ENCODE measurements around the gene CRYGS. TPM values are rescaled to one million over a fixed set of nuclear protein-coding genes. Genes with fewer than 3 reads are reported as not detected.

CRYGS gene
- total RNA-seq, 2 donors from 2014 or later = 2.7 to 4.3 TPM

GRCh38 chr3:186523022-186523421 is 21.2 kb downstream of the CRYGS start:
- no peak for DNase-seq
- Mint-ChIP-seq H3K36me3 (ENCODE audit: low read depth) (peaks cover 4% of the 10 kb centered on the region), H3K4me1 (peaks cover 31% of the 10 kb centered on the region), H3K27ac (no peak overlapping the region), H3K4me3 (no peak overlapping the region), H3K27me3 (no peaks in the 10 kb centered on the region)
- H3K9me3 ChIP-seq (ENCODE audit: control insufficient read depth, low read length, poor library complexity, severe bottlenecking) = no peaks in the 10 kb centered on the region
- ATAC-seq = no peak

DNA sequence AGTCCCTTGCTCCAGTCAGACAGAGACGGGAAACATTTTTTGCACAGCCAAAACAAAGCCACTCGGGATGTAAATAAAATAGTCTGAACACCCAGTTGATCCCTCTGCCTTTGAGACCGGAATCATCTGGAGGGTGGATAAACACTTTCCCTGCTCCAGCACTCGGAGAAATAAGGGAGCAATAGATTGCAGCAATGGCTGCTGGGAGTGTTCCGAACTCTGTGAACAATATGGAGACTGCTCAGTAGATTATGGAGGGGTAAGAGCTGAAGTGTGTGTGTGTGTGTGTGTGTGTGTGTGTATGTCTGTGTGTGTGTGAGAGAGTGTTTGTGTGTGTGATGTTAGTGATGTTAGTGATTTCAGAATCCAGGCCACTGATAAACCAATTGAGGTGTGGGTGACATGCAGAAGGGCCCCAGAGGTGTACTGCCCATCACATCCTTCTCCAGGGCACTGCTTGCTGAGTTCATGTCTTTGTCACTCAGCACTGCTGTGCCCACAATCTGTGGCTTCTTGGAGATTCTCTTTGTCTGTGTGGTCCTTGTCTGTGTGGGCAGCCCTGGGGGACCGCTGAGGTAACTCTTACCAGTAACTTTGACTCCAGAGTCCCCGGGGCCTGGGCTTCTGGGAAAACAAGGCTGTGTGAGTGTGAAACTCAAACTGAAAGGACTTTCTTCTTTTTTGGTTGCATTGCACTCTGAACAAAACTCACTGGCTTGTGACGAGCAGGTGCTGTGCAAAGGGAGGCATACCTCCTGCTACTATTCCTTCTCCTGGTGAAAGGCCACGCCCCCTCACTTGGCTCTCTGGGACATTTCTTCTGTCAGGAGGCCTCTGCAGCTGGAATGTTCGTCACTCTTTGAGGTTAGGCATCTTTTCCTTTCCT is 23.0 kb downstream of the CRYGS start:
- ATAC-seq = no peak
- H3K4me3 Mint-ChIP-seq = no peak overlapping the region
- peak overlapping the region; percentile 80 for H3K27ac Mint-ChIP-seq
- peaks cover 43% of the 10 kb centered on the region for H3K4me1 Mint-ChIP-seq
- H3K9me3 ChIP-seq (ENCODE audit: control insufficient read depth, low read length, poor library complexity, severe bottlenecking) = no peaks in the 10 kb centered on the region
- peaks cover 2% of the 10 kb centered on the region for H3K36me3 Mint-ChIP-seq (ENCODE audit: low read depth)
- no peak for DNase-seq
- H3K27me3 Mint-ChIP-seq = no peaks in the 10 kb centered on the region

DNA sequence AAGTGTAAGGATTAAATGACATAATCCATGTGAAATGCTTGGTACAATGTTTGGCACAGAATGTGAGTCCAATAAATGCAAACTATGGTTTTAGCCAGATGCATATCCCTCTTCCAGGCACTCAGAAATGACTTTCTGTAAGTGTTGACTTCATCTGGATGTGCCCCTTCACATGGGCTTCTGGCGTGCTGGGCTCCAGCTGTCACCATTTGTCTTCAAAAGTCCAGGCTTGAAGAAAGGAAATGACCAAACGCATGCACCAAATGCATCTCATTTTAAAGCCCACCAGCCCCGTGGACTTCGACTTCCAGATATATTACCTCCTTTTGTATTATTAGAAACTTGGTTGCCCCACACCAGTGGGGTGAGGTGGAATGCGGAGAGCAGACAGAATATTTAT is 23.7 kb downstream of the CRYGS start:
- no peak for ATAC-seq

GRCh38 chr3:186519021-186519658 is 25.0 kb downstream of the CRYGS start:
- H3K9me3 ChIP-seq (ENCODE audit: control insufficient read depth, low read length, poor library complexity, severe bottlenecking) = no peaks in the 10 kb centered on the region
- DNase-seq (peak; percentile 31 to 63 (median 61)), ATAC-seq (peak; percentile 97)
- H3K4me3 Mint-ChIP-seq = peak overlapping the region; percentile 84
- H3K27me3 Mint-ChIP-seq = no peaks in the 10 kb centered on the region
- peak overlapping the region; percentile 80 for H3K27ac Mint-ChIP-seq
- peaks cover 62% of the 10 kb centered on the region for H3K4me1 Mint-ChIP-seq
- peaks cover 2% of the 10 kb centered on the region for H3K36me3 Mint-ChIP-seq (ENCODE audit: low read depth)

More for the DNA sequence above, 23.7 kb downstream of the CRYGS start:
- DNase-seq = no peak
- H3K4me1 Mint-ChIP-seq = peaks cover 51% of the 10 kb centered on the region
- H3K27ac Mint-ChIP-seq = peak overlapping the region; percentile 80
- H3K9me3 ChIP-seq (ENCODE audit: control insufficient read depth, low read length, poor library complexity, severe bottlenecking) = no peaks in the 10 kb centered on the region
- H3K27me3 Mint-ChIP-seq = no peaks in the 10 kb centered on the region
- H3K4me3 Mint-ChIP-seq = no peak overlapping the region
- H3K36me3 Mint-ChIP-seq (ENCODE audit: low read depth) = peaks cover 2% of the 10 kb centered on the region

- no peaks in the 10 kb centered on the region for H3K9me3 ChIP-seq (ENCODE audit: control insufficient read depth, low read length, poor library complexity, severe bottlenecking)
- Mint-ChIP-seq H3K27me3 (no peaks in the 10 kb centered on the region), H3K4me3 (no peak overlapping the region), H3K4me1 (peaks cover 67% of the 10 kb centered on the region), H3K27ac (peak overlapping the region; percentile 80), H3K36me3 (ENCODE audit: low read depth) (peaks cover 2% of the 10 kb centered on the region)
- no peak for ATAC-seq
- DNase-seq = no peak
Measured at GRCh38 chr3:186517218-186517617, 27.0 kb downstream of the CRYGS start.

- ATAC-seq (no peak), DNase-seq (no peak)
- Mint-ChIP-seq H3K27ac (peak overlapping the region; percentile 80), H3K4me3 (no peak overlapping the region), H3K36me3 (ENCODE audit: low read depth) (peaks cover 2% of the 10 kb centered on the region), H3K27me3 (no peaks in the 10 kb centered on the region), H3K4me1 (peaks cover 63% of the 10 kb centered on the region)
- H3K9me3 ChIP-seq (ENCODE audit: control insufficient read depth, low read length, poor library complexity, severe bottlenecking) = no peaks in the 10 kb centered on the region
Measured at GRCh38 chr3:186516646-186517045, 27.5 kb downstream of the CRYGS start.

- H3K36me3 Mint-ChIP-seq (ENCODE audit: low read depth) = peaks cover 2% of the 10 kb centered on the region
- peaks cover 52% of the 10 kb centered on the region for H3K4me1 Mint-ChIP-seq
- no peaks in the 10 kb centered on the region for H3K27me3 Mint-ChIP-seq
- H3K9me3 ChIP-seq (ENCODE audit: control insufficient read depth, low read length, poor library complexity, severe bottlenecking) = no peaks in the 10 kb centered on the region
- peak overlapping the region; percentile 41 for H3K4me3 Mint-ChIP-seq
- ATAC-seq (peak; percentile 46), DNase-seq (peak in 1 of 3 donors; percentile 22)
- peak overlapping the region; percentile 80 for H3K27ac Mint-ChIP-seq
Measured at GRCh38 chr3:186515125-186515524, 29.1 kb downstream of the CRYGS start.

GRCh38 chr3:186514296-186515002 is 29.7 kb downstream of the CRYGS start:
- H3K27me3 Mint-ChIP-seq = no peaks in the 10 kb centered on the region
- H3K27ac Mint-ChIP-seq = peak overlapping the region; percentile 80
- H3K9me3 ChIP-seq (ENCODE audit: control insufficient read depth, low read length, poor library complexity, severe bottlenecking) = no peaks in the 10 kb centered on the region
- DNase-seq = no peak
- peaks cover 2% of the 10 kb centered on the region for H3K36me3 Mint-ChIP-seq (ENCODE audit: low read depth)
- peak overlapping the region; percentile 41 for H3K4me3 Mint-ChIP-seq
- ATAC-seq = no peak
- H3K4me1 Mint-ChIP-seq = peaks cover 52% of the 10 kb centered on the region

GRCh38 chr3:186513386-186513785 is 30.8 kb downstream of the CRYGS start:
- H3K9me3 ChIP-seq (ENCODE audit: control insufficient read depth, low read length, poor library complexity, severe bottlenecking) = no peaks in the 10 kb centered on the region
- Mint-ChIP-seq H3K27ac (peak overlapping the region; percentile 80), H3K4me1 (peaks cover 42% of the 10 kb centered on the region), H3K27me3 (no peaks in the 10 kb centered on the region), H3K4me3 (no peak overlapping the region), H3K36me3 (ENCODE audit: low read depth) (no peaks in the 10 kb centered on the region)
- DNase-seq (no peak), ATAC-seq (no peak)

GRCh38 chr3:186512570-186513302 is 31.4 kb downstream of the CRYGS start:
- H3K4me3 Mint-ChIP-seq = no peak overlapping the region
- ATAC-seq (no peak), DNase-seq (no peak)
- no peaks in the 10 kb centered on the region for H3K9me3 ChIP-seq (ENCODE audit: control insufficient read depth, low read length, poor library complexity, severe bottlenecking)
- H3K27ac Mint-ChIP-seq = peak overlapping the region; percentile 80
- no peaks in the 10 kb centered on the region for H3K27me3 Mint-ChIP-seq
- no peaks in the 10 kb centered on the region for H3K36me3 Mint-ChIP-seq (ENCODE audit: low read depth)
- peaks cover 37% of the 10 kb centered on the region for H3K4me1 Mint-ChIP-seq

- peaks cover 29% of the 10 kb centered on the region for H3K4me1 Mint-ChIP-seq
- ATAC-seq = no peak
Measured at GRCh38 chr3:186511702-186512101, 32.5 kb downstream of the CRYGS start.

DNA sequence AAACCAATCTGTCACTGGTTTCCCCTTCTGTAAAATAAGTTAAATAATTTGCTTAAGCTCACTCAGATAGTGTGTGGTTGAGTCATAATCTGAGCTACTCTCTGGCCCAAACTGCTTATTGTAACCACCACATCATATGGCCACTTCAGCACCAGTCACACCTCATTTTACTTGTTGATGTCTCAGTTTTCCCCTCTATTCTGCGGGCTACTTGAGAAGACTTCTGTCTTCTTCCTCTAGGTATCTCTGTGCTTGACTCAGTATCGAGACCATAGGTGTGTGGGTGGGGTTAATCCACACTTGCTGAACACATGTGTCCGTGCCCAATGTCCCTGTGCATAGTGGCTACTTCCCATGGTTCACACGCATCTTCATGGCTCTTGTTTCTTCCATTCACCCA is 32.9 kb downstream of the CRYGS start:
- peaks cover 28% of the 10 kb centered on the region for H3K4me1 Mint-ChIP-seq
- H3K9me3 ChIP-seq (ENCODE audit: control insufficient read depth, low read length, poor library complexity, severe bottlenecking) = no peaks in the 10 kb centered on the region
- ATAC-seq = no peak
- DNase-seq = no peak
- H3K4me3 Mint-ChIP-seq = no peak overlapping the region
- H3K27me3 Mint-ChIP-seq = peaks cover 8% of the 10 kb centered on the region
- H3K27ac Mint-ChIP-seq = peak overlapping the region; percentile 41
- H3K36me3 Mint-ChIP-seq (ENCODE audit: low read depth) = peaks cover 3% of the 10 kb centered on the region

More at GRCh38 chr3:186511702-186512101, 32.5 kb downstream of the CRYGS start:
- H3K9me3 ChIP-seq (ENCODE audit: control insufficient read depth, low read length, poor library complexity, severe bottlenecking) = no peaks in the 10 kb centered on the region
- Mint-ChIP-seq H3K27ac (peak overlapping the region; percentile 41), H3K27me3 (peaks cover 4% of the 10 kb centered on the region), H3K4me3 (no peak overlapping the region), H3K36me3 (ENCODE audit: low read depth) (peaks cover 2% of the 10 kb centered on the region)
- DNase-seq = no peak
